ENCODE data around the gene PPARGC1A. TPM values are rescaled to one million over a fixed set of nuclear protein-coding genes. Genes with fewer than 3 reads are reported as not detected.

PPARGC1A gene
- total and polyA plus RNA-seq, 2 experiments from 2014 or later = 0.76 to 3.3 TPM

DNA sequence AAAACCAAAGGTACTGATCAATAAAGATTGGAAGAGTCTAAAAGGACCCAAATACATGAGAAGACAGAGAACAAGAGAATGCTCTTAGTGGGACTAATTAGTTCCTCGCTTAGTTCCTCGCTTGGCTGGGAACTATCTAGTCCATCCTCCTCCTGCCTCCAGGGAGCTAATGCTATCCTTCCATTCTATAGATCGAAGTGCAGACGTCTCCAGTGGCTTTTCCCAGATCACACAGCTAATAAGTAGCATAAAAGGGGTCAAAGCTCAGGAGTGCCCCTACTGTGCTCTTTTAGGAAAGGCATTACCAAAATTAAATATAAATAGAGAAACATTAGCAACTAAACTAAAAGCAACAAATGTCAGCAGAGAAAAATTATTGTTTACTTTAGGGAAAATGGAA, 42.3 kb upstream of the PPARGC1A start:
- ATAC-seq (peak; percentile 83), DNase-seq (ENCODE audit: low spot score) (peak; percentile 64)
- Histone ChIP-seq H3K4me2 (peak overlapping the region; percentile 53), H3K36me3 (ENCODE audit: insufficient read depth) (no peaks in the 10 kb centered on the region), H2AFZ (no peak overlapping the region), H3K27ac (ENCODE audit: low read depth) (no peak overlapping the region), H3K9me2 (ENCODE audit: insufficient read depth) (no peaks in the 10 kb centered on the region), H3K27me3 (ENCODE audit: insufficient read depth) (no peaks in the 10 kb centered on the region), H4K20me1 (replicated peaks; ENCODE audit: insufficient read depth) (no peaks in the 10 kb centered on the region), H3F3A (replicated peaks; ENCODE audit: low read depth) (no peaks in the 10 kb centered on the region), H3K4me3 (0 out of 2 replicates have a peak overlapping the region, but pooled peaks have one; percentile 20), H3K79me2 (replicated peaks; ENCODE audit: insufficient read depth) (no peaks in the 10 kb centered on the region), H3K4me1 (ENCODE audit: insufficient read depth) (peaks cover 38% of the 10 kb centered on the region)
- TF ChIP-seq, protein P1, sequence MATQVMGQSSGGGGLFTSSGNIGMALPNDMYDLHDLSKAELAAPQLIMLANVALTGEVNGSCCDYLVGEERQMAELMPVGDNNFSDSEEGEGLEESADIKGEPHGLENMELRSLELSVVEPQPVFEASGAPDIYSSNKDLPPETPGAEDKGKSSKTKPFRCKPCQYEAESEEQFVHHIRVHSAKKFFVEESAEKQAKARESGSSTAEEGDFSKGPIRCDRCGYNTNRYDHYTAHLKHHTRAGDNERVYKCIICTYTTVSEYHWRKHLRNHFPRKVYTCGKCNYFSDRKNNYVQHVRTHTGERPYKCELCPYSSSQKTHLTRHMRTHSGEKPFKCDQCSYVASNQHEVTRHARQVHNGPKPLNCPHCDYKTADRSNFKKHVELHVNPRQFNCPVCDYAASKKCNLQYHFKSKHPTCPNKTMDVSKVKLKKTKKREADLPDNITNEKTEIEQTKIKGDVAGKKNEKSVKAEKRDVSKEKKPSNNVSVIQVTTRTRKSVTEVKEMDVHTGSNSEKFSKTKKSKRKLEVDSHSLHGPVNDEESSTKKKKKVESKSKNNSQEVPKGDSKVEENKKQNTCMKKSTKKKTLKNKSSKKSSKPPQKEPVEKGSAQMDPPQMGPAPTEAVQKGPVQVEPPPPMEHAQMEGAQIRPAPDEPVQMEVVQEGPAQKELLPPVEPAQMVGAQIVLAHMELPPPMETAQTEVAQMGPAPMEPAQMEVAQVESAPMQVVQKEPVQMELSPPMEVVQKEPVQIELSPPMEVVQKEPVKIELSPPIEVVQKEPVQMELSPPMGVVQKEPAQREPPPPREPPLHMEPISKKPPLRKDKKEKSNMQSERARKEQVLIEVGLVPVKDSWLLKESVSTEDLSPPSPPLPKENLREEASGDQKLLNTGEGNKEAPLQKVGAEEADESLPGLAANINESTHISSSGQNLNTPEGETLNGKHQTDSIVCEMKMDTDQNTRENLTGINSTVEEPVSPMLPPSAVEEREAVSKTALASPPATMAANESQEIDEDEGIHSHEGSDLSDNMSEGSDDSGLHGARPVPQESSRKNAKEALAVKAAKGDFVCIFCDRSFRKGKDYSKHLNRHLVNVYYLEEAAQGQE (IDR thresholded peaks at IDR 0.05; ENCODE audit: unreplicated experiment) = no peak
- TF ChIP-seq ZNF331 (CRISPR knock-in tag; IDR thresholded peaks at IDR 0.05; ENCODE audit: low read depth) (no peak), NANOG (IDR thresholded peaks at IDR 0.05; ENCODE audit: borderline replicate concordance) (peak; percentile 48; the same call in 1 of the 2 replicates), JUNB (IDR thresholded peaks at IDR 0.05; ENCODE audit: unreplicated experiment) (no peak), POLR2AphosphoS5 (IDR thresholded peaks at IDR 0.05; ENCODE audit: low read depth) (no peak), ZNF114 (CRISPR knock-in tag; IDR thresholded peaks at IDR 0.05) (no peak)
- TF ChIP-seq, protein P2, sequence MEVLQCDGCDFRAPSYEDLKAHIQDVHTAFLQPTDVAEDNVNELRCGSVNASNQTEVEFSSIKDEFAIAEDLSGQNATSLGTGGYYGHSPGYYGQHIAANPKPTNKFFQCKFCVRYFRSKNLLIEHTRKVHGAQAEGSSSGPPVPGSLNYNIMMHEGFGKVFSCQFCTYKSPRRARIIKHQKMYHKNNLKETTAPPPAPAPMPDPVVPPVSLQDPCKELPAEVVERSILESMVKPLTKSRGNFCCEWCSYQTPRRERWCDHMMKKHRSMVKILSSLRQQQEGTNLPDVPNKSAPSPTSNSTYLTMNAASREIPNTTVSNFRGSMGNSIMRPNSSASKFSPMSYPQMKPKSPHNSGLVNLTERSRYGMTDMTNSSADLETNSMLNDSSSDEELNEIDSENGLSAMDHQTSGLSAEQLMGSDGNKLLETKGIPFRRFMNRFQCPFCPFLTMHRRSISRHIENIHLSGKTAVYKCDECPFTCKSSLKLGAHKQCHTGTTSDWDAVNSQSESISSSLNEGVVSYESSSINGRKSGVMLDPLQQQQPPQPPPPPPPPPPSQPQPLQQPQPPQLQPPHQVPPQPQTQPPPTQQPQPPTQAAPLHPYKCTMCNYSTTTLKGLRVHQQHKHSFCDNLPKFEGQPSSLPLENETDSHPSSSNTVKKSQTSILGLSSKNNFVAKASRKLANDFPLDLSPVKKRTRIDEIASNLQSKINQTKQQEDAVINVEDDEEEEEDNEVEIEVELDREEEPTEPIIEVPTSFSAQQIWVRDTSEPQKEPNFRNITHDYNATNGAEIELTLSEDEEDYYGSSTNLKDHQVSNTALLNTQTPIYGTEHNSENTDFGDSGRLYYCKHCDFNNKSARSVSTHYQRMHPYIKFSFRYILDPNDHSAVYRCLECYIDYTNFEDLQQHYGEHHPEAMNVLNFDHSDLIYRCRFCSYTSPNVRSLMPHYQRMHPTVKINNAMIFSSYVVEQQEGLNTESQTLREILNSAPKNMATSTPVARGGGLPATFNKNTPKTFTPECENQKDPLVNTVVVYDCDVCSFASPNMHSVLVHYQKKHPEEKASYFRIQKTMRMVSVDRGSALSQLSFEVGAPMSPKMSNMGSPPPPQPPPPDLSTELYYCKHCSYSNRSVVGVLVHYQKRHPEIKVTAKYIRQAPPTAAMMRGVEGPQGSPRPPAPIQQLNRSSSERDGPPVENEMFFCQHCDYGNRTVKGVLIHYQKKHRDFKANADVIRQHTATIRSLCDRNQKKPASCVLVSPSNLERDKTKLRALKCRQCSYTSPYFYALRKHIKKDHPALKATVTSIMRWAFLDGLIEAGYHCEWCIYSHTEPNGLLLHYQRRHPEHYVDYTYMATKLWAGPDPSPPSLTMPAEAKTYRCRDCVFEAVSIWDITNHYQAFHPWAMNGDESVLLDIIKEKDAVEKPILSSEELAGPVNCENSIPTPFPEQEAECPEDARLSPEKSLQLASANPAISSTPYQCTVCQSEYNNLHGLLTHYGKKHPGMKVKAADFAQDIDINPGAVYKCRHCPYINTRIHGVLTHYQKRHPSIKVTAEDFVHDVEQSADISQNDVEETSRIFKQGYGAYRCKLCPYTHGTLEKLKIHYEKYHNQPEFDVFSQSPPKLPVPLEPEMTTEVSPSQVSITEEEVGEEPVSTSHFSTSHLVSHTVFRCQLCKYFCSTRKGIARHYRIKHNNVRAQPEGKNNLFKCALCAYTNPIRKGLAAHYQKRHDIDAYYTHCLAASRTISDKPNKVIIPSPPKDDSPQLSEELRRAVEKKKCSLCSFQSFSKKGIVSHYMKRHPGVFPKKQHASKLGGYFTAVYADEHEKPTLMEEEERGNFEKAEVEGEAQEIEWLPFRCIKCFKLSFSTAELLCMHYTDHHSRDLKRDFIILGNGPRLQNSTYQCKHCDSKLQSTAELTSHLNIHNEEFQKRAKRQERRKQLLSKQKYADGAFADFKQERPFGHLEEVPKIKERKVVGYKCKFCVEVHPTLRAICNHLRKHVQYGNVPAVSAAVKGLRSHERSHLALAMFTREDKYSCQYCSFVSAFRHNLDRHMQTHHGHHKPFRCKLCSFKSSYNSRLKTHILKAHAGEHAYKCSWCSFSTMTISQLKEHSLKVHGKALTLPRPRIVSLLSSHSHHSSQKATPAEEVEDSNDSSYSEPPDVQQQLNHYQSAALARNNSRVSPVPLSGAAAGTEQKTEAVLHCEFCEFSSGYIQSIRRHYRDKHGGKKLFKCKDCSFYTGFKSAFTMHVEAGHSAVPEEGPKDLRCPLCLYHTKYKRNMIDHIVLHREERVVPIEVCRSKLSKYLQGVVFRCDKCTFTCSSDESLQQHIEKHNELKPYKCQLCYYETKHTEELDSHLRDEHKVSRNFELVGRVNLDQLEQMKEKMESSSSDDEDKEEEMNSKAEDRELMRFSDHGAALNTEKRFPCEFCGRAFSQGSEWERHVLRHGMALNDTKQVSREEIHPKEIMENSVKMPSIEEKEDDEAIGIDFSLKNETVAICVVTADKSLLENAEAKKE (CRISPR knock-in tag; IDR thresholded peaks at IDR 0.05) = peak; percentile 81; the same call in 1 of the 2 replicates
- TF ChIP-seq, protein P3, sequence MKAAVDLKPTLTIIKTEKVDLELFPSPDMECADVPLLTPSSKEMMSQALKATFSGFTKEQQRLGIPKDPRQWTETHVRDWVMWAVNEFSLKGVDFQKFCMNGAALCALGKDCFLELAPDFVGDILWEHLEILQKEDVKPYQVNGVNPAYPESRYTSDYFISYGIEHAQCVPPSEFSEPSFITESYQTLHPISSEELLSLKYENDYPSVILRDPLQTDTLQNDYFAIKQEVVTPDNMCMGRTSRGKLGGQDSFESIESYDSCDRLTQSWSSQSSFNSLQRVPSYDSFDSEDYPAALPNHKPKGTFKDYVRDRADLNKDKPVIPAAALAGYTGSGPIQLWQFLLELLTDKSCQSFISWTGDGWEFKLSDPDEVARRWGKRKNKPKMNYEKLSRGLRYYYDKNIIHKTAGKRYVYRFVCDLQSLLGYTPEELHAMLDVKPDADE (IDR thresholded peaks at IDR 0.05) = no peak
- TF ChIP-seq, protein P4, sequence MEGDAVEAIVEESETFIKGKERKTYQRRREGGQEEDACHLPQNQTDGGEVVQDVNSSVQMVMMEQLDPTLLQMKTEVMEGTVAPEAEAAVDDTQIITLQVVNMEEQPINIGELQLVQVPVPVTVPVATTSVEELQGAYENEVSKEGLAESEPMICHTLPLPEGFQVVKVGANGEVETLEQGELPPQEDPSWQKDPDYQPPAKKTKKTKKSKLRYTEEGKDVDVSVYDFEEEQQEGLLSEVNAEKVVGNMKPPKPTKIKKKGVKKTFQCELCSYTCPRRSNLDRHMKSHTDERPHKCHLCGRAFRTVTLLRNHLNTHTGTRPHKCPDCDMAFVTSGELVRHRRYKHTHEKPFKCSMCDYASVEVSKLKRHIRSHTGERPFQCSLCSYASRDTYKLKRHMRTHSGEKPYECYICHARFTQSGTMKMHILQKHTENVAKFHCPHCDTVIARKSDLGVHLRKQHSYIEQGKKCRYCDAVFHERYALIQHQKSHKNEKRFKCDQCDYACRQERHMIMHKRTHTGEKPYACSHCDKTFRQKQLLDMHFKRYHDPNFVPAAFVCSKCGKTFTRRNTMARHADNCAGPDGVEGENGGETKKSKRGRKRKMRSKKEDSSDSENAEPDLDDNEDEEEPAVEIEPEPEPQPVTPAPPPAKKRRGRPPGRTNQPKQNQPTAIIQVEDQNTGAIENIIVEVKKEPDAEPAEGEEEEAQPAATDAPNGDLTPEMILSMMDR (conservative IDR thresholded peaks at IDR 0.05; ENCODE audit: low read depth in 2 of 2) = no peak
- H3K9me3 Mint-ChIP-seq = peaks cover 4% of the 10 kb centered on the region; the same call in 1 of the 3 replicates
- H3K4me3 Mint-ChIP-seq = peak overlapping the region; percentile 16; the same call in 1 of the 3 replicates
- peaks cover 4% of the 10 kb centered on the region for H3K27me3 Mint-ChIP-seq (ENCODE audit: insufficient read depth, low read depth, poor library complexity)
- H3K36me3 Mint-ChIP-seq (ENCODE audit: low read depth) = 0 out of 3 replicates have a peak, but pooled peaks cover 4% of the 10 kb centered on the region
- H3K27ac Mint-ChIP-seq = no peak overlapping the region
- peaks cover 54% of the 10 kb centered on the region for H3K4me1 Mint-ChIP-seq
